Adrenal gland (tissue), 5 donors: ENCODE results near the gene PA2G4.

ENCODE experiments used
- POLR2A ChIP-seq, 2 donors: fragments of 450-650 bp; IDR thresholded peaks; one replicate each; pipeline ENCODE4 v1.6.1; 2017; ENCODE audit warnings: antibody characterized with exemption in 2 of 2, mild to moderate bottlenecking in 2 of 2, moderate library complexity in 1 of 2
- TF ChIP-seq, protein P1 (sequence below), 6 experiments: fragments of 450-650 bp in 4 of 6; fragments of 200-600 bp in 2 of 6; sonication (generic) in 1 of 6; IDR thresholded peaks; 1 replicate in 5 of 6; 2 replicates in 1 of 6; pipeline versions ENCODE4 v1.5.1 to v1.8.0; 2016 to 2021; ENCODE audit warnings: antibody characterized with exemption in 6 of 6, mild to moderate bottlenecking in 2 of 6, moderate library complexity in 1 of 6
- donor health status: DM: no; HTN: no; CAD: no.

DNA sequence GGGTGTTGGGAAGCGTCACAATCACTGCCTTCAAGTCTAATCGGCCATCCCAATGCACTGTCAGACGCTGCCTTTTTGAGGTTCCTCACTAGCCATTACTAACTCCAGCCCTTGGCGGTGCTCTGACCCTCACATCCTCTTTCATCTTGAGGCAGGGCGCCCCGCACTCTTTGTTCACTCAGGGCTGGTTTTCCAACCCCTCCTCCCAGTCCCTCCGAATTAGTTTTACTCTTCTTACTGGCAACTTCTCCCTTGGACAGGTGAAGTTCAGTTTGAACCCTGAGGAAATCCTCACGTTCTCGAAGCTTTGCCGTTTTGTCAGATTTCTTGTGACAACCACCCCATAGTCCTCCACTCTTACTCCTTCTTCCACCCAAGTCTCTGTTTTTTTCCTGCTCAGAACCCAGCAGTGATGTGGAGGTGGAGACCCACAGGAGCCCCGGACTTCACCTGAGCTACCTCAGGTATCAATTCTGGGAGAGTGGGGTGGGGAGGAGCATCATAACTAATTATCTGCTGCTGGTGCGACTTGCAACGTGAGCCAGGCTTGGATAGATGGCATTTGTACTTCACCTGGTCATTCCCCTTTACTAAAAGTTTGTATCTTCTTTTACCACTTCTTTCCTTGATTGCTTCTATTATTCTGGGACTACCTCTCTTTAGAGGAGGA is 14.5 kb downstream of the PA2G4 start:
- TF ChIP-seq, protein P1, sequence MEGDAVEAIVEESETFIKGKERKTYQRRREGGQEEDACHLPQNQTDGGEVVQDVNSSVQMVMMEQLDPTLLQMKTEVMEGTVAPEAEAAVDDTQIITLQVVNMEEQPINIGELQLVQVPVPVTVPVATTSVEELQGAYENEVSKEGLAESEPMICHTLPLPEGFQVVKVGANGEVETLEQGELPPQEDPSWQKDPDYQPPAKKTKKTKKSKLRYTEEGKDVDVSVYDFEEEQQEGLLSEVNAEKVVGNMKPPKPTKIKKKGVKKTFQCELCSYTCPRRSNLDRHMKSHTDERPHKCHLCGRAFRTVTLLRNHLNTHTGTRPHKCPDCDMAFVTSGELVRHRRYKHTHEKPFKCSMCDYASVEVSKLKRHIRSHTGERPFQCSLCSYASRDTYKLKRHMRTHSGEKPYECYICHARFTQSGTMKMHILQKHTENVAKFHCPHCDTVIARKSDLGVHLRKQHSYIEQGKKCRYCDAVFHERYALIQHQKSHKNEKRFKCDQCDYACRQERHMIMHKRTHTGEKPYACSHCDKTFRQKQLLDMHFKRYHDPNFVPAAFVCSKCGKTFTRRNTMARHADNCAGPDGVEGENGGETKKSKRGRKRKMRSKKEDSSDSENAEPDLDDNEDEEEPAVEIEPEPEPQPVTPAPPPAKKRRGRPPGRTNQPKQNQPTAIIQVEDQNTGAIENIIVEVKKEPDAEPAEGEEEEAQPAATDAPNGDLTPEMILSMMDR (IDR thresholded peaks at IDR 0.05), result no peak
- no peak for TF ChIP-seq POLR2A (IDR thresholded peaks at IDR 0.05)
